NCI-H2171 (cell line): ENCODE measurements around the gene CACNA1H.

Experiments
- DNase-seq: peaks from one replicate; lab custom pipeline; 2025; lab: John Stamatoyannopoulos, UW

CACNA1H gene

GRCh38 chr16:1158456-1159324, 5.8 kb downstream of the CACNA1H start:
- DNase-seq = peak; percentile 64

GRCh38 chr16:1159325-1159972, 6.5 kb downstream of the CACNA1H start:
- peak; percentile 54 for DNase-seq

GRCh38 chr16:1159973-1160772, 7.3 kb downstream of the CACNA1H start:
- DNase-seq = peak; percentile 63

GRCh38 chr16:1160773-1161348, 8.0 kb downstream of the CACNA1H start:
- no peak for DNase-seq

GRCh38 chr16:1162701-1163566, 10.0 kb downstream of the CACNA1H start:
- no peak for DNase-seq

GRCh38 chr16:1163567-1164055, 10.7 kb downstream of the CACNA1H start:
- DNase-seq = no peak

GRCh38 chr16:1164382-1164781, 11.5 kb downstream of the CACNA1H start:
- no peak for DNase-seq

GRCh38 chr16:1164975-1165374, 12.1 kb downstream of the CACNA1H start:
- DNase-seq = no peak

- no peak for DNase-seq
Measured at GRCh38 chr16:1165511-1165910, 12.6 kb downstream of the CACNA1H start.

- DNase-seq = peak; percentile 71
Measured at GRCh38 chr16:1167276-1168107, 14.6 kb downstream of the CACNA1H start.

GRCh38 chr16:1168837-1169236, 15.9 kb downstream of the CACNA1H start:
- DNase-seq = no peak

- DNase-seq = no peak
Measured at GRCh38 chr16:1169285-1170075, 16.6 kb downstream of the CACNA1H start.

- DNase-seq = no peak
Measured at GRCh38 chr16:1170076-1170418, 17.1 kb downstream of the CACNA1H start.

- DNase-seq = no peak
Measured at GRCh38 chr16:1171001-1171400, 18.1 kb downstream of the CACNA1H start.

GRCh38 chr16:1171854-1172428, 19.0 kb downstream of the CACNA1H start:
- no peak for DNase-seq

GRCh38 chr16:1172651-1173050, 19.7 kb downstream of the CACNA1H start:
- DNase-seq = no peak

GRCh38 chr16:1173788-1174451, 21.0 kb downstream of the CACNA1H start:
- DNase-seq = no peak
